ENCODE measurements around the gene RAB3IP.

- no peak for TF ChIP-seq YY1 (IDR thresholded peaks at IDR 0.05; ENCODE audit: insufficient read depth, insufficient read length)
- TF ChIP-seq SUZ12 (IDR thresholded peaks at IDR 0.05; ENCODE audit: extremely low read depth, insufficient read depth, insufficient read length): no peak
- no peak for TF ChIP-seq ZNF274 (IDR thresholded peaks at IDR 0.05; ENCODE audit: low read depth, low read length)
Observed at GRCh38 chr12:69694123-69694522, 44.5 kb upstream of the RAB3IP start.

Measured in NT2/D1 (cell line).